GM21786 (cell line): Measurements from ENCODE around the gene CCDC92.

Experiments
- ATAC-seq: cut with Tn5 transposase; IDR thresholded peaks from one replicate; pipeline ENCODE4 v1.9.1; 2021; ENCODE audit not compliant: unreplicated experiment

The CCDC92 gene

GRCh38 chr12:123976227-123976826, 3.7 kb upstream of the CCDC92 start:
- ATAC-seq, result no peak

- no peak for ATAC-seq
Measured at GRCh38 chr12:123973552-123974341, 1.1 kb upstream of the CCDC92 start.

- ATAC-seq, result peak; percentile 3
Measured at GRCh38 chr12:123971770-123972456, 718 bp downstream of the CCDC92 start.

GRCh38 chr12:123971449-123971769, 1.2 kb downstream of the CCDC92 start:
- ATAC-seq, result no peak

GRCh38 chr12:123967121-123967586, 5.5 kb downstream of the CCDC92 start:
- ATAC-seq, result no peak

- ATAC-seq, result no peak
Measured at GRCh38 chr12:123966596-123966995, 6.0 kb downstream of the CCDC92 start.

GRCh38 chr12:123965382-123965781, 7.2 kb downstream of the CCDC92 start:
- ATAC-seq, result no peak

- ATAC-seq, result no peak
Measured at GRCh38 chr12:123963821-123964220, 8.8 kb downstream of the CCDC92 start.

GRCh38 chr12:123962513-123962912, 10.1 kb downstream of the CCDC92 start:
- ATAC-seq, result no peak

GRCh38 chr12:123961585-123962345, 10.9 kb downstream of the CCDC92 start:
- no peak for ATAC-seq

- no peak for ATAC-seq
Measured at GRCh38 chr12:123960856-123961255, 11.8 kb downstream of the CCDC92 start.

- ATAC-seq, result no peak
Measured at GRCh38 chr12:123960029-123960735, 12.4 kb downstream of the CCDC92 start.

GRCh38 chr12:123958876-123959275, 13.8 kb downstream of the CCDC92 start:
- no peak for ATAC-seq

GRCh38 chr12:123958462-123958861, 14.2 kb downstream of the CCDC92 start:
- no peak for ATAC-seq

GRCh38 chr12:123957196-123957595, 15.4 kb downstream of the CCDC92 start:
- ATAC-seq, result no peak

- no peak for ATAC-seq
Measured at GRCh38 chr12:123956249-123956648, 16.4 kb downstream of the CCDC92 start.

GRCh38 chr12:123954647-123955350, 17.8 kb downstream of the CCDC92 start:
- ATAC-seq, result no peak

- ATAC-seq, result no peak
Measured at GRCh38 chr12:123952037-123952436, 20.6 kb downstream of the CCDC92 start.

- no peak for ATAC-seq
Measured at GRCh38 chr12:123951467-123951866, 21.2 kb downstream of the CCDC92 start.
